Trophoblast cell (in vitro differentiated cells and primary cell): ENCODE data around the gene ACVR2A.
A peak's percentile ranks its signal among the peaks of the same experiment; 100 is the strongest.

Experiments used
- DNase-seq, 2 donors: peaks; one replicate each; pipeline ENCODE4 v3.0.0-alpha.2; 2016
- H2AFZ ChIP-seq: 2 replicates; pipeline ENCODE4 v1.6.1; 2013; ENCODE audit warnings: low read length, moderate library complexity, mild to moderate bottlenecking; ENCODE audit not compliant: insufficient read depth, poor library complexity
- H2AK5ac ChIP-seq: 2 replicates; pipeline ENCODE4 v1.6.1; 2013; ENCODE audit warnings: mild to moderate bottlenecking, low read length
- H2BK120ac ChIP-seq: 2 replicates; pipeline ENCODE4 v1.6.1; 2013; ENCODE audit warnings: low read length, mild to moderate bottlenecking, moderate library complexity; ENCODE audit not compliant: insufficient read depth, poor library complexity
- H2BK12ac ChIP-seq: 2 replicates; pipeline ENCODE4 v1.6.1; 2013; ENCODE audit warnings: mild to moderate bottlenecking, low read length, moderate library complexity
- H2BK5ac ChIP-seq: 2 replicates; pipeline ENCODE4 v1.6.1; 2013; ENCODE audit warnings: low read length, low read depth, moderate library complexity, mild to moderate bottlenecking; ENCODE audit not compliant: poor library complexity
- H3K14ac ChIP-seq: 2 replicates; pipeline ENCODE4 v1.6.1; 2013; ENCODE audit warnings: mild to moderate bottlenecking, low read length
- H3K18ac ChIP-seq: 2 replicates; pipeline ENCODE4 v1.6.1; 2013; ENCODE audit warnings: mild to moderate bottlenecking, low read length
- H3K23ac ChIP-seq: 2 replicates; pipeline ENCODE4 v1.6.1; 2013; ENCODE audit warnings: low read length
- H3K27ac ChIP-seq: 2 replicates; pipeline ENCODE4 v1.5.1; 2013; ENCODE audit warnings: low read depth, mild to moderate bottlenecking, inconsistent platforms, low read length, moderate library complexity
- H3K27me3 ChIP-seq: 2 replicates; pipeline ENCODE4 v1.6.1; 2013; ENCODE audit warnings: inconsistent platforms, mild to moderate bottlenecking, low read length, moderate library complexity; ENCODE audit not compliant: insufficient read depth
- H3K36me3 ChIP-seq, 2 experiments: 1 replicate in 1 of 2; 2 replicates in 1 of 2; pipeline ENCODE4 v1.6.1; 2013; ENCODE audit warnings: low read length in 2 of 2, mild to moderate bottlenecking in 2 of 2, moderate library complexity in 1 of 2; ENCODE audit not compliant: insufficient read depth in 2 of 2, control insufficient read depth in 1 of 2
- H3K4ac ChIP-seq: 2 replicates; pipeline ENCODE4 v1.6.1; 2013; ENCODE audit warnings: low read depth, mild to moderate bottlenecking, low read length, moderate library complexity
- H3K4me1 ChIP-seq, 2 experiments: 1 replicate in 1 of 2; 2 replicates in 1 of 2; pipeline ENCODE4 v1.6.1; 2013; ENCODE audit warnings: low read length in 2 of 2, mild to moderate bottlenecking in 2 of 2, moderate library complexity in 1 of 2; ENCODE audit not compliant: insufficient read depth in 2 of 2, control insufficient read depth in 1 of 2
- H3K4me2 ChIP-seq: 2 replicates; pipeline ENCODE4 v1.6.1; 2013; ENCODE audit warnings: inconsistent platforms, mild to moderate bottlenecking, low read length, moderate library complexity
- H3K4me3 ChIP-seq: 2 replicates; pipeline ENCODE4 v1.5.1; 2013; ENCODE audit warnings: mild to moderate bottlenecking, low read depth, low read length, inconsistent platforms
- H3K79me1 ChIP-seq: one replicate; pipeline ENCODE4 v1.6.1; 2013; ENCODE audit warnings: low read length
- H3K79me2 ChIP-seq: 2 replicates; pipeline ENCODE4 v1.6.1; 2013; ENCODE audit warnings: low read length, mild to moderate bottlenecking; ENCODE audit not compliant: control insufficient read depth, insufficient read depth, poor library complexity
- H3K9ac ChIP-seq: 2 replicates; pipeline ENCODE4 v1.6.1; 2013; ENCODE audit warnings: mild to moderate bottlenecking, low read length
- H3K9me3 ChIP-seq: 2 replicates; pipeline ENCODE4 v1.6.1; 2013; ENCODE audit warnings: low read depth, mild to moderate bottlenecking, control low read depth, inconsistent platforms, low read length; ENCODE audit not compliant: insufficient read depth
- H4K12ac ChIP-seq: 2 replicates; pipeline ENCODE4 v1.6.1; 2013; ENCODE audit warnings: low read depth, mild to moderate bottlenecking, low read length, moderate library complexity
- H4K8ac ChIP-seq: 2 replicates; pipeline ENCODE4 v1.6.1; 2013; ENCODE audit warnings: low read depth, mild to moderate bottlenecking, low read length, moderate library complexity
- H4K91ac ChIP-seq: one replicate; pipeline ENCODE4 v1.6.1; 2013; ENCODE audit warnings: low read depth, mild to moderate bottlenecking, low read length, moderate library complexity
- WGBS: extraction: QIAGEN DNeasy Blood & Tissue Kit; methylation state at CpG from one replicate; pipeline ENCODE4 v1.1.7; 2013; ENCODE audit warnings: missing lambda C conversion rate; ENCODE audit not compliant: insufficient read length, insufficient coverage; ENCODE audit errors: extremely low coverage; 5-methylcytosine and 5-hydroxymethylcytosine counted together

The ACVR2A gene

GRCh38 chr2:147843864-147844696 is 749 bp upstream of the ACVR2A start:
- no CpG with 5 or more reads among the region's 113 CpGs for WGBS
- Histone ChIP-seq H3K18ac (peak overlapping the region; percentile 98), H2AK5ac (no peak overlapping the region), H3K27ac (peak overlapping the region; percentile 100), H2BK120ac (peak overlapping the region; percentile 75), H4K8ac (peak overlapping the region; percentile 96), H3K79me1 (peaks cover 12% of the 10 kb centered on the region), H3K36me3 (no peaks in the 10 kb centered on the region), H3K4me1 (peaks cover 0 to 2% of the 10 kb centered on the region in 2 experiments), H3K14ac (peak overlapping the region; percentile 93), H3K9ac (peak overlapping the region; percentile 94), H2BK5ac (peak overlapping the region; percentile 89), H3K9me3 (no peaks in the 10 kb centered on the region), H4K91ac (peak overlapping the region; percentile 97), H2AFZ (peak overlapping the region; percentile 92), H3K4me2 (peak overlapping the region; percentile 91), H3K4me3 (peak overlapping the region; percentile 85), H3K27me3 (no peaks in the 10 kb centered on the region), H3K79me2 (peaks cover 8% of the 10 kb centered on the region), H3K23ac (peak overlapping the region; percentile 18), H3K4ac (peak overlapping the region; percentile 81), H2BK12ac (no peak overlapping the region), H4K12ac (peak overlapping the region; percentile 88)
- DNase-seq: peak; percentile 89 to 92

- Histone ChIP-seq H3K14ac (no peak overlapping the region), H4K91ac (no peak overlapping the region), H3K4me3 (peak overlapping the region; percentile 78), H3K79me2 (peaks cover 8% of the 10 kb centered on the region), H3K9ac (peak overlapping the region; percentile 89), H2AFZ (no peak overlapping the region), H3K27ac (no peak overlapping the region), H2AK5ac (no peak overlapping the region), H3K18ac (no peak overlapping the region), H3K36me3 (no peaks in the 10 kb centered on the region), H3K27me3 (no peaks in the 10 kb centered on the region), H3K4ac (peak overlapping the region; percentile 92), H3K79me1 (peaks cover 12% of the 10 kb centered on the region), H4K12ac (no peak overlapping the region), H2BK120ac (no peak overlapping the region), H3K4me2 (peak overlapping the region; percentile 99), H3K4me1 (peaks cover 0 to 2% of the 10 kb centered on the region in 2 experiments), H4K8ac (no peak overlapping the region), H3K9me3 (no peaks in the 10 kb centered on the region), H2BK5ac (no peak overlapping the region), H3K23ac (no peak overlapping the region), H2BK12ac (no peak overlapping the region)
- DNase-seq: peak in 1 of 2 donors; percentile 26
- WGBS: no CpG with 5 or more reads among the region's 14 CpGs
Measured at GRCh38 chr2:147845411-147845971, 662 bp downstream of the ACVR2A start.

GRCh38 chr2:147846412-147847081 is 1.7 kb downstream of the ACVR2A start:
- Histone ChIP-seq H3K36me3 (no peaks in the 10 kb centered on the region), H3K27ac (no peak overlapping the region), H2BK120ac (no peak overlapping the region), H2BK5ac (no peak overlapping the region), H4K91ac (no peak overlapping the region), H3K27me3 (no peaks in the 10 kb centered on the region), H3K18ac (no peak overlapping the region), H3K14ac (no peak overlapping the region), H4K12ac (no peak overlapping the region), H3K4me1 (peaks cover 0 to 2% of the 10 kb centered on the region in 2 experiments), H2BK12ac (no peak overlapping the region), H3K4me3 (no peak overlapping the region), H3K79me2 (peaks cover 8% of the 10 kb centered on the region), H2AK5ac (no peak overlapping the region), H3K9me3 (no peaks in the 10 kb centered on the region), H3K9ac (no peak overlapping the region), H3K79me1 (peaks cover 12% of the 10 kb centered on the region), H2AFZ (no peak overlapping the region), H3K23ac (no peak overlapping the region), H3K4me2 (peak overlapping the region; percentile 55), H3K4ac (peak overlapping the region; percentile 9), H4K8ac (no peak overlapping the region)
- no CpG with 5 or more reads among the region's 5 CpGs for WGBS
- no peak for DNase-seq

- Histone ChIP-seq H2BK5ac (no peak overlapping the region), H4K91ac (no peak overlapping the region)
Measured at GRCh38 chr2:147847746-147848391, 3.0 kb downstream of the ACVR2A start.

More at GRCh38 chr2:147847746-147848391, 3.0 kb downstream of the ACVR2A start:
- peaks cover 12% of the 10 kb centered on the region for H3K79me1 ChIP-seq
- no peak overlapping the region for H3K4me3 ChIP-seq
- H4K8ac ChIP-seq: no peak overlapping the region
- H3K27me3 ChIP-seq: no peaks in the 10 kb centered on the region
- no peak overlapping the region for H2BK120ac ChIP-seq
- no peak overlapping the region for H3K4ac ChIP-seq
- H3K79me2 ChIP-seq: peaks cover 8% of the 10 kb centered on the region
- H3K23ac ChIP-seq: no peak overlapping the region
- no peak overlapping the region for H2AFZ ChIP-seq
- no peak overlapping the region for H4K12ac ChIP-seq
- H3K14ac ChIP-seq: no peak overlapping the region
- no peak overlapping the region for H3K27ac ChIP-seq
- no peak overlapping the region for H3K18ac ChIP-seq
- H3K9ac ChIP-seq: no peak overlapping the region
- H3K9me3 ChIP-seq: no peaks in the 10 kb centered on the region
- H3K4me1 ChIP-seq: peaks cover 0 to 2% of the 10 kb centered on the region in 2 experiments
- H2BK12ac ChIP-seq: no peak overlapping the region
- peak in 1 of 2 donors; percentile 11 for DNase-seq
- H3K4me2 ChIP-seq: no peak overlapping the region
- no peak overlapping the region for H2AK5ac ChIP-seq
- no peaks in the 10 kb centered on the region for H3K36me3 ChIP-seq
